ENCODE results near the gene ASPG. TPM values are rescaled to one million over a fixed set of nuclear protein-coding genes. Genes with fewer than 3 reads are reported as not detected.

Gene ASPG
- total RNA-seq, 2 donors from 2014 or later: 78.5 to 161 TPM

GRCh38 chr14:104146651-104147345, 61.3 kb downstream of the ASPG start:
- TF ChIP-seq CTCF (IDR thresholded peaks at IDR 0.05): no peak
- Histone ChIP-seq H3K4me1 (peaks cover 0 to 39% of the 10 kb centered on the region in 2 donors), H3K9me3 (no peaks in the 10 kb centered on the region), H3K36me3 (no peaks in the 10 kb centered on the region), H3K4me3 (no peak overlapping the region), H3K27ac (no peak overlapping the region), H3K27me3 (no peaks in the 10 kb centered on the region)
- no peak for DNase-seq (ENCODE audit: low spot score)

- DNase-seq (ENCODE audit: low spot score): no peak
- H3K27me3 ChIP-seq: no peaks in the 10 kb centered on the region
- H3K4me1 ChIP-seq: peaks cover 0 to 39% of the 10 kb centered on the region in 2 donors
- H3K9me3 ChIP-seq: no peaks in the 10 kb centered on the region
- no peak for TF ChIP-seq CTCF (IDR thresholded peaks at IDR 0.05)
- H3K4me3 ChIP-seq: no peak overlapping the region
- H3K27ac ChIP-seq: no peak overlapping the region
- H3K36me3 ChIP-seq: no peaks in the 10 kb centered on the region
Observed at GRCh38 chr14:104147346-104148125, 62.0 kb downstream of the ASPG start.

GRCh38 chr14:104148433-104149277, 63.2 kb downstream of the ASPG start:
- no peak for DNase-seq (ENCODE audit: low spot score)
- peaks cover 0 to 39% of the 10 kb centered on the region in 2 donors for H3K4me1 ChIP-seq

GRCh38 chr14:104149278-104149595, 63.7 kb downstream of the ASPG start:
- Histone ChIP-seq H3K4me1 (peaks cover 0 to 39% of the 10 kb centered on the region in 2 donors), H3K27me3 (no peaks in the 10 kb centered on the region), H3K27ac (no peak overlapping the region), H3K36me3 (no peaks in the 10 kb centered on the region), H3K9me3 (no peaks in the 10 kb centered on the region), H3K4me3 (no peak overlapping the region)
- TF ChIP-seq CTCF (IDR thresholded peaks at IDR 0.05): no peak
- DNase-seq (ENCODE audit: low spot score): no peak

More at GRCh38 chr14:104148433-104149277, 63.2 kb downstream of the ASPG start:
- Histone ChIP-seq H3K4me3 (no peak overlapping the region), H3K27ac (no peak overlapping the region), H3K27me3 (no peaks in the 10 kb centered on the region), H3K36me3 (no peaks in the 10 kb centered on the region), H3K9me3 (no peaks in the 10 kb centered on the region)
- TF ChIP-seq CTCF (IDR thresholded peaks at IDR 0.05): no peak

GRCh38 chr14:104149617-104150135, 64.2 kb downstream of the ASPG start:
- Histone ChIP-seq H3K4me1 (peaks cover 0 to 39% of the 10 kb centered on the region in 2 donors), H3K9me3 (no peaks in the 10 kb centered on the region), H3K27me3 (no peaks in the 10 kb centered on the region), H3K36me3 (no peaks in the 10 kb centered on the region), H3K4me3 (no peak overlapping the region), H3K27ac (no peak overlapping the region)
- no peak for TF ChIP-seq CTCF (IDR thresholded peaks at IDR 0.05)
- peak; percentile 65 for DNase-seq (ENCODE audit: low spot score)
